Mammary epithelial cell (primary cell): ENCODE measurements around the gene TPD52L2.

Experiments
- CTCF ChIP-seq, 2 donors: IDR thresholded peaks in 1 of 2; conservative IDR thresholded peaks in 1 of 2; 2 replicates each; pipeline ENCODE4 v1.5.1; 2011 to 2012; ENCODE audit warnings: inconsistent platforms in 2 of 2, low read length in 2 of 2, mild to moderate bottlenecking in 2 of 2, control low read depth in 1 of 2, low read depth in 1 of 2; ENCODE audit not compliant: insufficient read depth in 1 of 2; ENCODE audit errors: extremely low read depth in 1 of 2
- EZH2 ChIP-seq: IDR thresholded peaks from 2 replicates; pipeline ENCODE4 v1.6.1; 2012; ENCODE audit warnings: low read length, inconsistent platforms, borderline replicate concordance

GRCh38 chr20:63828951-63829350 is 36.1 kb upstream of the TPD52L2 start:
- TF ChIP-seq CTCF (conservative IDR thresholded peaks at IDR 0.05 in 1 of 2, IDR thresholded peaks at IDR 0.05 in 1 of 2; ENCODE audit: extremely low read depth in 1 of 2, insufficient read depth in 1 of 2, low read depth in 1 of 2, low read length in 2 of 2), result no peak
- TF ChIP-seq EZH2, result no peak
